Mesenchymal stem cell (in vitro differentiated cells and primary cell): Measurements from ENCODE around the gene ZNF41. TPM values are rescaled to one million over a fixed set of nuclear protein-coding genes. Genes with fewer than 3 reads are reported as not detected.

Source experiments
- DNase-seq: peaks from one replicate; pipeline ENCODE4 v3.0.0-alpha.2; 2013
- H2AFZ ChIP-seq: one replicate; pipeline ENCODE4 v1.6.1; 2013; ENCODE audit warnings: low read depth, mild to moderate bottlenecking, control low read depth, inconsistent platforms, low read length, moderate library complexity
- H2AK5ac ChIP-seq: 2 replicates; pipeline ENCODE4 v1.6.1; 2013; ENCODE audit warnings: low read length, moderate library complexity, mild to moderate bottlenecking, inconsistent platforms; ENCODE audit not compliant: severe bottlenecking
- H2BK120ac ChIP-seq: one replicate; pipeline ENCODE4 v1.6.1; 2013; ENCODE audit warnings: low read depth, mild to moderate bottlenecking, inconsistent platforms, low read length, moderate library complexity
- H2BK12ac ChIP-seq, 2 experiments: one replicate each; pipeline ENCODE4 v1.6.1; 2013; ENCODE audit warnings: inconsistent platforms in 2 of 2, low read length in 2 of 2, mild to moderate bottlenecking in 2 of 2, moderate library complexity in 2 of 2, control low read depth in 1 of 2
- H2BK15ac ChIP-seq: one replicate; pipeline ENCODE4 v1.6.1; 2013; ENCODE audit warnings: mild to moderate bottlenecking, low read depth, inconsistent platforms; ENCODE audit not compliant: poor library complexity, severe bottlenecking
- H2BK5ac ChIP-seq: 2 replicates; pipeline ENCODE4 v1.6.1; 2013; ENCODE audit warnings: low read depth, mild to moderate bottlenecking, low read length, control low read depth, inconsistent platforms; ENCODE audit not compliant: poor library complexity, severe bottlenecking
- H3K14ac ChIP-seq, 2 experiments: one replicate each; pipeline ENCODE4 v1.6.1; 2013; ENCODE audit warnings: inconsistent platforms in 2 of 2, low read length in 2 of 2, control low read depth in 1 of 2, mild to moderate bottlenecking in 1 of 2, moderate library complexity in 1 of 2
- H3K18ac ChIP-seq, 2 experiments: one replicate each; pipeline ENCODE4 v1.6.1; 2013; ENCODE audit warnings: inconsistent platforms in 2 of 2, low read length in 2 of 2, control low read depth in 1 of 2, low read depth in 1 of 2, mild to moderate bottlenecking in 1 of 2
- H3K23ac ChIP-seq, 2 experiments: one replicate each; pipeline ENCODE4 v1.6.1; 2013; ENCODE audit warnings: inconsistent platforms in 2 of 2, low read length in 2 of 2, mild to moderate bottlenecking in 2 of 2, moderate library complexity in 2 of 2, control low read depth in 1 of 2
- H3K27ac ChIP-seq: 2 replicates; pipeline ENCODE4 v1.5.1; 2013; ENCODE audit warnings: mild to moderate bottlenecking, moderate library complexity, low read length, control low read depth, inconsistent platforms; ENCODE audit not compliant: poor library complexity, severe bottlenecking
- H3K27me3 ChIP-seq, 2 experiments: 2 replicates each; pipeline versions ENCODE4 v1.6.1 to v1.7.0; 2013; ENCODE audit warnings: low read length in 2 of 2, mild to moderate bottlenecking in 2 of 2, moderate library complexity in 2 of 2, control low read depth in 1 of 2, inconsistent platforms in 1 of 2; ENCODE audit not compliant: control insufficient read depth in 1 of 2, insufficient read depth in 1 of 2
- H3K36me3 ChIP-seq, 2 experiments: 2 replicates each; pipeline versions ENCODE4 v1.6.1 to v1.7.0; 2013; ENCODE audit warnings: low read length in 2 of 2, control low read depth in 1 of 2, inconsistent platforms in 1 of 2, low read depth in 1 of 2, mild to moderate bottlenecking in 1 of 2; ENCODE audit not compliant: insufficient read depth in 2 of 2, control insufficient read depth in 1 of 2
- H3K4ac ChIP-seq, 2 experiments: one replicate each; pipeline ENCODE4 v1.6.1; 2013; ENCODE audit warnings: inconsistent platforms in 2 of 2, low read length in 2 of 2, mild to moderate bottlenecking in 2 of 2, moderate library complexity in 2 of 2, control low read depth in 1 of 2, low read depth in 1 of 2
- H3K4me1 ChIP-seq: 2 replicates; pipeline ENCODE4 v1.6.1; 2013; ENCODE audit warnings: low read depth, low read length, control low read depth; ENCODE audit not compliant: control insufficient read depth, insufficient read depth
- H3K4me2 ChIP-seq: 2 replicates; pipeline ENCODE4 v1.6.1; 2013; ENCODE audit warnings: low read length, mild to moderate bottlenecking, inconsistent platforms; ENCODE audit not compliant: poor library complexity, severe bottlenecking
- H3K4me3 ChIP-seq, 2 experiments: 2 replicates each; pipeline versions ENCODE4 v1.5.1 to v1.7.0; 2013; ENCODE audit warnings: low read length in 2 of 2, mild to moderate bottlenecking in 2 of 2, control low read depth in 1 of 2, low read depth in 1 of 2; ENCODE audit not compliant: insufficient read depth in 1 of 2
- H3K79me1 ChIP-seq: replicated peaks from 2 replicates; pipeline ENCODE4 v1.6.1; 2013; ENCODE audit warnings: mild to moderate bottlenecking, control low read depth, low read length, inconsistent platforms; ENCODE audit not compliant: poor library complexity, severe bottlenecking
- H3K9ac ChIP-seq: 2 replicates; pipeline ENCODE4 v1.7.0; 2013; ENCODE audit warnings: mild to moderate bottlenecking, low read length, moderate library complexity
- H3K9me3 ChIP-seq: 2 replicates; pipeline ENCODE4 v1.7.0; 2013; ENCODE audit warnings: mild to moderate bottlenecking, low read length; ENCODE audit not compliant: control insufficient read depth
- H4K8ac ChIP-seq: one replicate; pipeline ENCODE4 v1.6.1; 2013; ENCODE audit warnings: inconsistent platforms, mild to moderate bottlenecking, low read length, moderate library complexity
- H4K91ac ChIP-seq: one replicate; pipeline ENCODE4 v1.6.1; 2013; ENCODE audit warnings: mild to moderate bottlenecking, low read length, inconsistent platforms
- WGBS: methylation state at CpG from one replicate; pipeline ENCODE4 v1.1.7; 2013; ENCODE audit warnings: mixed read lengths; 5-methylcytosine and 5-hydroxymethylcytosine counted together
- polyA plus RNA-seq, 2 experiments: library from polyadenylated mRNA; stranded (reverse); fragments of 200-250 nt; gene quantifications; one replicate each; pipeline ENCODE4 v1.2.3, GENCODE V29; 2013

ZNF41 gene
- 3.6 TPM for polyA plus RNA-seq (2013, experiment 1 of 2)
- 3.9 TPM for polyA plus RNA-seq (2013, experiment 2 of 2)

DNA sequence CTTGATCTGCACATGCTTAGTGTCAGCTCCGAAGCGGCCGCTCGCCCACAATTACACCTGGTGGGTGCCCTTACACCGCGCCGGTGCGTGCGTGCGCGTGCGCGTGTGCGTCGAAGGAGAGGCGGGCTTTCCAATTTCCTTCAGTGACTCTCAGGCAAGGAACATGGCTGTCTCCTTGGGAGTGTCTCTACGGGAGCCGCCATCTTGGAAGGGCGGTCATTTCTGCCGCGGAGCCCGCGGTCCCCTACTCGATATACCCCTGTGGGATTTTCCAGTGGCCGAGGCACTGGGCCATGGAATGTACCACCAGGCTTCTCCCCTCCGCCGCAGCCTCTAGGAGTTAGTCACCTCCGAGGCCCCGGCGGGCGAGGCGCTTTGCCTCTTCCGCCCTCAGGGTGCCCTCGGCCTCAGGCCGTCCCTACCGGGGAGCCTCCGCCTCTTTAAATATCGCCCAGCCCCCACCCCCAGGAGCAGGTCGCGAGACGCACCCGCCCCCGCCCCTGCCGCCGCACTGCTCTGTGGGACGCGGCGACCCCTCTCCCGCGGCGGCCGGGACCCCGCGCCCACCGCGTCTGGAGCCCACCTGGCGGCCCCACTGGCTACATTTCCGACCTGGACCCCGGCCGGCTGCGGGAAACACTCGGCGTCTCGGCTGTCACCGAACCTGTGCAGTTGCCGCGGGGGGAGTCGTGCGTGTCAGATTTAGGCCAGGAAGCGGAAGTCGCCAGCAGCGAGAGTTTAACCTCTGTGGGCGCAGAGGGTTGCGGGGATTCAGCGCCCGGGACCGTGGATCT, at the start of gene ZNF41:
Gene ZNF41 (minus strand): TSS at position 711 of the 794 bp plus-strand sequence. CDS start 15,741 bp downstream, outside the sequence.
- WGBS: under 1% methylated on average over 55 of the region's 77 CpGs
- Histone ChIP-seq H3K18ac (peak within 1 kb of the TSS; percentile 75 to 80), H3K27me3 (peaks cover 0 to 2% of the 10 kb centered on the region in 2 experiments), H3K27ac (peak within 1 kb of the TSS; percentile 87), H3K36me3 (no peaks in the 10 kb centered on the region), H3K4me1 (peaks cover 3% of the 10 kb centered on the region), H4K91ac (peak within 1 kb of the TSS; percentile 90), H2AK5ac (no peak within 1 kb of the TSS), H2AFZ (peak within 1 kb of the TSS; percentile 27), H2BK15ac (peak within 1 kb of the TSS; percentile 93), H3K9ac (peak within 1 kb of the TSS; percentile 93), H3K4ac (peak within 1 kb of the TSS; percentile 64 to 87), H3K4me2 (peak within 1 kb of the TSS; percentile 68), H3K14ac (no peak within 1 kb of the TSS), H2BK12ac (no peak within 1 kb of the TSS), H2BK120ac (peak within 1 kb of the TSS; percentile 85), H3K9me3 (no peaks in the 10 kb centered on the region), H3K4me3 (peak within 1 kb of the TSS; percentile 70 to 87), H3K23ac (no peak within 1 kb of the TSS), H4K8ac (peak within 1 kb of the TSS; percentile 75), H3K79me1 (no peaks in the 10 kb centered on the region), H2BK5ac (peak within 1 kb of the TSS; percentile 66)
- DNase-seq: peak; percentile 83

DNA sequence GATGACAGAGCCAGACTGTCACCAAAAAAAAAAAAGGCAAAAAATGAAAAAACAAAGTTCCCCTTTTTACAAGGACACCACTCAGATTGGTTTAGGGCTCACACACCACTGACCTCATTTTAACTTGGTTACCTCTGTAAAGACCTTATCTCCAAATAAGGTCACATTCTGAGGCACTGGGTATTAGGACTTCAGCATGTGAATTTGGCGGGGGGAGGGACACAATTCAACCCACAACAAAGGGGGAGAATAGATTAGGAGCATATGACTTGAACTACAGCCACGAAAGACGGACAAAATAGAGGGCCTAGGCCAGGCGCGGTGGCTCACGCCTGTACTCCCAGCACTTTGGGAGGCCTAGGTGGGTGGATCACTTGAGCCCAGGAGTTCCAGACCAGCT, 47.0 kb upstream of the ZNF41 start:
- Histone ChIP-seq H3K27me3 (peaks cover 0 to 4% of the 10 kb centered on the region in 2 experiments), H2BK15ac (no peak overlapping the region), H3K18ac (no peak overlapping the region), H3K4me3 (no peak overlapping the region), H3K36me3 (no peaks in the 10 kb centered on the region), H2AFZ (no peak overlapping the region), H4K8ac (no peak overlapping the region), H2BK120ac (no peak overlapping the region), H3K4me1 (no peaks in the 10 kb centered on the region), H3K4ac (no peak overlapping the region), H2AK5ac (no peak overlapping the region), H3K9ac (no peak overlapping the region), H3K27ac (no peak overlapping the region), H2BK12ac (no peak overlapping the region), H2BK5ac (no peak overlapping the region), H3K9me3 (no peaks in the 10 kb centered on the region), H3K79me1 (no peaks in the 10 kb centered on the region), H4K91ac (no peak overlapping the region), H3K14ac (no peak overlapping the region), H3K4me2 (no peak overlapping the region), H3K23ac (no peak overlapping the region)
- DNase-seq: no peak
- 92% methylated on average over 6 of the region's 6 CpGs for WGBS

- DNase-seq: no peak
Measured at GRCh38 chrX:47529548-47529947, 46.5 kb upstream of the ZNF41 start.

DNA sequence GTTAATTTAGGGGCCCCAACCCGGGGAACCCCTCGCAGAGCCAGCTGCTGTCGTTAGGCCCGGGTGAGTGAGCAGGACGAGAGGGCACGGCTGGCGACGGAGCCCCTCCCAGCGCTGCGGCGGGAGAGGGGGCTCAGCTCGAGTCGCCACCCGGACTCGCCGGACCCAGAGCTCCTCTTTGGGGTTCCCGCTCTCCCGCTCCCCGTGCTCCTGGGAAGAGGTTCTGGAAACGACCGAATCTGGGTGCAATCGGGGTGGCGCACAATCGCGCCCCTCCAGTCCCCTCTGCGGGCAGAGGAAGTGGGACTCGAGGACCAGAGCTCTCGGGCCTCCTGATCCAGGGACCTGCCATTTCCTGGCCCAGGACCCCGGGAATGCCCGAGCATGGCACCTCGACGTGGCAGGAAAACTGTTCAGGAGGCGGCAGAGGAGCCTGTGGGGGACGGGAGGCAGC, 40.7 kb upstream of the ZNF41 start:
- Histone ChIP-seq H4K91ac (peak overlapping the region; percentile 50), H3K4me3 (peak overlapping the region; percentile 60 to 73), H2AK5ac (no peak overlapping the region), H2BK12ac (no peak overlapping the region), H2BK120ac (peak overlapping the region; percentile 34), H3K18ac (peak overlapping the region; percentile 43 to 66), H3K27me3 (peaks cover 0 to 4% of the 10 kb centered on the region in 2 experiments), H2BK5ac (no peak overlapping the region), H3K4me1 (peaks cover 2% of the 10 kb centered on the region), H4K8ac (peak overlapping the region; percentile 88), H3K27ac (no peak overlapping the region), H3K14ac (no peak overlapping the region), H3K79me1 (no peaks in the 10 kb centered on the region), H3K9ac (peak overlapping the region; percentile 76), H2AFZ (peak overlapping the region; percentile 69), H3K4ac (peak overlapping the region in 1 of 2 experiments; percentile 49), H3K4me2 (peak overlapping the region; percentile 92), H3K36me3 (no peaks in the 10 kb centered on the region), H3K9me3 (no peaks in the 10 kb centered on the region), H3K23ac (no peak overlapping the region), H2BK15ac (peak overlapping the region; percentile 7)
- DNase-seq: no peak
- 9% methylated on average over 24 of the region's 34 CpGs for WGBS

More at GRCh38 chrX:47529548-47529947, 46.5 kb upstream of the ZNF41 start:
- Histone ChIP-seq H2BK12ac (no peak overlapping the region), H4K8ac (no peak overlapping the region), H3K36me3 (no peaks in the 10 kb centered on the region), H3K4me1 (no peaks in the 10 kb centered on the region), H3K27ac (no peak overlapping the region), H3K4ac (no peak overlapping the region), H4K91ac (no peak overlapping the region), H2BK5ac (no peak overlapping the region), H3K9me3 (no peaks in the 10 kb centered on the region), H2AFZ (no peak overlapping the region), H3K23ac (no peak overlapping the region), H3K14ac (no peak overlapping the region), H2BK120ac (no peak overlapping the region), H2BK15ac (no peak overlapping the region), H3K4me3 (no peak overlapping the region), H3K4me2 (no peak overlapping the region), H3K27me3 (peaks cover 0 to 4% of the 10 kb centered on the region in 2 experiments), H2AK5ac (no peak overlapping the region), H3K9ac (no peak overlapping the region), H3K18ac (no peak overlapping the region), H3K79me1 (no peaks in the 10 kb centered on the region)
- WGBS: 95% methylated on average over 4 of the region's 8 CpGs
